ENCODE measurements around the gene IL36B.
"Not testable (repeated sequence)": the region's sequence is repeated elsewhere in the genome, so short reads cannot be mapped to it uniquely, and the experiment has no call there.

The IL36B gene

GRCh38 chr2:113052396-113052917 lies at the start of gene IL36B:
Gene IL36B (minus strand): TSS chr2:113052867.
- DNase-seq (ENCODE audit: low spot score) = no peak

- no peak for DNase-seq (ENCODE audit: low spot score)
Measured at GRCh38 chr2:113102133-113102532, 49.5 kb upstream of the IL36B start.

- no peak for DNase-seq (ENCODE audit: low spot score)
Measured at GRCh38 chr2:113098532-113098931, 45.9 kb upstream of the IL36B start.

GRCh38 chr2:113098041-113098440 lies 45.4 kb upstream of the IL36B start:
- no peak for DNase-seq (ENCODE audit: low spot score)

GRCh38 chr2:113096842-113097618 lies 44.4 kb upstream of the IL36B start:
- DNase-seq (ENCODE audit: low spot score) = not testable (repeated sequence)

- DNase-seq (ENCODE audit: low spot score) = not testable (repeated sequence)
Measured at GRCh38 chr2:113096306-113096705, 43.6 kb upstream of the IL36B start.

GRCh38 chr2:113093613-113093977 lies 40.9 kb upstream of the IL36B start:
- no peak for DNase-seq (ENCODE audit: low spot score)

GRCh38 chr2:113092864-113093612 lies 40.4 kb upstream of the IL36B start:
- DNase-seq (ENCODE audit: low spot score) = no peak

- DNase-seq (ENCODE audit: low spot score) = no peak
Measured at GRCh38 chr2:113091231-113091896, 38.7 kb upstream of the IL36B start.

- DNase-seq (ENCODE audit: low spot score) = no peak
Measured at GRCh38 chr2:113089916-113090315, 37.2 kb upstream of the IL36B start.

- no peak for DNase-seq (ENCODE audit: low spot score)
Measured at GRCh38 chr2:113088213-113088992, 35.7 kb upstream of the IL36B start.

- no peak for DNase-seq (ENCODE audit: low spot score)
Measured at GRCh38 chr2:113085542-113085941, 32.9 kb upstream of the IL36B start.

GRCh38 chr2:113084249-113085000 lies 31.8 kb upstream of the IL36B start:
- DNase-seq (ENCODE audit: low spot score) = peak; percentile 21

- no peak for DNase-seq (ENCODE audit: low spot score)
Measured at GRCh38 chr2:113083296-113083695, 30.6 kb upstream of the IL36B start.

- DNase-seq (ENCODE audit: low spot score) = no peak
Measured at GRCh38 chr2:113081488-113082210, 29.0 kb upstream of the IL36B start.

- peak; percentile 33 for DNase-seq (ENCODE audit: low spot score)
Measured at GRCh38 chr2:113080134-113080533, 27.5 kb upstream of the IL36B start.

- no peak for DNase-seq (ENCODE audit: low spot score)
Measured at GRCh38 chr2:113079131-113079530, 26.5 kb upstream of the IL36B start.

- DNase-seq (ENCODE audit: low spot score) = no peak
Measured at GRCh38 chr2:113078350-113078839, 25.7 kb upstream of the IL36B start.

- no peak for DNase-seq (ENCODE audit: low spot score)
Measured at GRCh38 chr2:113077921-113078320, 25.3 kb upstream of the IL36B start.

GRCh38 chr2:113076954-113077669 lies 24.4 kb upstream of the IL36B start:
- no peak for DNase-seq (ENCODE audit: low spot score)
